ENCODE measurements around the gene IRX2.

Gene IRX2

DNA sequence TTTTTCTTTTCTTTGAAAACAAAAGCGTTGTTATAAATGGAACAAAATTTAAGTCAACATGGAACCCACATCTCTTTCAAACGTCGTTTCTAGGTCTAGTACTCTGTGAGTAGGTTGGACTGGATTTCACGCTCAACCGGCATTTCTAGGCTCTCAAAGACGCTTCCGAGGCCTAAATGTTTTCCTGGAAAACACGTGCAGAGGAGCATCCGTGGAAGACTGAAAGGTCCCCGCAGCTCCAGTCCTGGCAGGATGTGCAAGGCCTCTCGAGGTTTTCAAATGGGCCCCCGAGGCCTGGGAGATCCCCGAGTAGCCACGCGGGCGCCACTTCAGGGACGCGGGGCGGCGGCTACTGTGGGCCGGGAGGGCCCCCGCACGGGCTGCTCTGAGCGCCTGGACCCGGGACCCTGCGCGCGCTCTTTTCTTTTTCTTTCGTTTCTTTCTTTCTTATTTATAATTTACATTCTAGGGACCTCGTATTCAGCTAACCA is 4.2 kb upstream of the IRX2 start:
- no peak for DNase-seq (ENCODE audit: low read depth)

- DNase-seq (ENCODE audit: low read depth) = no peak
Measured at GRCh38 chr5:2755076-2755680, 3.7 kb upstream of the IRX2 start.

DNA sequence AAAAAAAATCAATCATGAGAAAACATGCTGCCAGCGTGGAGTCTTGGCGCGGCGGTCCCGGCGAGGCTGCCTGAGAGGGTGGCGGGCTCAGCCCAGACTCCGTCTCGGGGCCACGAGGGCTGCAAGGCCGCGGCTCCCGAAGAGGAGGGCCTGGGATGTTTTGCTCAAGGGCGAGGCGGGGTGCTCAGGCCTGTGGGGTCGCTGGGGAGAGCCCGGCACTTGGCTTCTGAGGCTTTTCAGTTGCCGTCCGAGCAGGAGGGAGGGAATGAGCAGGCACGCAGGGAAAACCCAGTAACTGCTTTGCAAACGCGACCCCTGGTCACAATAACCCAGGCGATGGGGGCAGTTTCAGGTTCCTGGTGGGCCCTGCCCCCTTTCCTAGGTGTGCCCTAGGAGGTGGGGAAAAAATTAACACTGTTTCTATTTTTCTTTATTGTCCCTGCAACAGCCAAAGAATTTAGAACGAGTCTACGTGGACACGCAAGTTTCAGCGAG is 3.2 kb upstream of the IRX2 start:
- DNase-seq (ENCODE audit: low read depth) = no peak

- DNase-seq (ENCODE audit: low read depth) = no peak
Measured at GRCh38 chr5:2753452-2754420, 2.3 kb upstream of the IRX2 start.

DNA sequence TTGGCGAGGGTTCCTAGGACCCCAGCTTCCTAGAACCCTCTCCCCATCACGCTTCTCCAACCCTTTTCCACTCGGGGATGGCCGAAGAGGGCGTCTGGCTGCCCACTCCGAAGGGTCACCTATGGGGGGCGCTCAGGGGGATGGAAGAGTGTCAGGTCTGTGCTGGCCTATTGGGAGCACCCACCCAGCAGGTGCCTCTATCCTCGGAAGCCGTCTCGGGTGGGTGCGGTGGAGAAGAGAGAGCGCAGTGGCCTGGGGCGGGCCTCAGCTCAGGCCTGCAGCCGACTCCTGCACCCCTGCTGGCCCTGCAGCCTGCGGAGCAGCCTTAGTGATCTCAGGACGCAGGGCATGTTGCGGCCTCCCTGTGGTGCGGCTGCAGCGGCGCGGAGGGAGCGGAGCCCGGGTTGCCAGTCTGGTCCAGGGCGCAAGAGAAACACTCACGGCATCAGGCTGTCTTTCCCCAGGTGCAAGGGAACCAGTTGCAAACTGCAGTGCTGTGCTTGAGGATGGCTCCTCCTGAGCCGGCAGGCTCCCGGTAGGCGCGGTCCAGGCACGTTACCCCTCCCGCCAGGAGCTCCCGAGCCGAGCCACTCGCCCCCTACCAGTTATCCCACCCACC is 1.5 kb upstream of the IRX2 start:
- DNase-seq (ENCODE audit: low read depth) = no peak

GRCh38 chr5:2752059-2752820 is 763 bp upstream of the IRX2 start:
- no peak for DNase-seq (ENCODE audit: low read depth)

GRCh38 chr5:2750758-2751464 is 566 bp downstream of the IRX2 start:
- DNase-seq (ENCODE audit: low read depth) = no peak

- no peak for DNase-seq (ENCODE audit: low read depth)
Measured at GRCh38 chr5:2750026-2750757, 1.3 kb downstream of the IRX2 start.

GRCh38 chr5:2749514-2750025 is 1.9 kb downstream of the IRX2 start:
- DNase-seq (ENCODE audit: low read depth) = no peak

DNA sequence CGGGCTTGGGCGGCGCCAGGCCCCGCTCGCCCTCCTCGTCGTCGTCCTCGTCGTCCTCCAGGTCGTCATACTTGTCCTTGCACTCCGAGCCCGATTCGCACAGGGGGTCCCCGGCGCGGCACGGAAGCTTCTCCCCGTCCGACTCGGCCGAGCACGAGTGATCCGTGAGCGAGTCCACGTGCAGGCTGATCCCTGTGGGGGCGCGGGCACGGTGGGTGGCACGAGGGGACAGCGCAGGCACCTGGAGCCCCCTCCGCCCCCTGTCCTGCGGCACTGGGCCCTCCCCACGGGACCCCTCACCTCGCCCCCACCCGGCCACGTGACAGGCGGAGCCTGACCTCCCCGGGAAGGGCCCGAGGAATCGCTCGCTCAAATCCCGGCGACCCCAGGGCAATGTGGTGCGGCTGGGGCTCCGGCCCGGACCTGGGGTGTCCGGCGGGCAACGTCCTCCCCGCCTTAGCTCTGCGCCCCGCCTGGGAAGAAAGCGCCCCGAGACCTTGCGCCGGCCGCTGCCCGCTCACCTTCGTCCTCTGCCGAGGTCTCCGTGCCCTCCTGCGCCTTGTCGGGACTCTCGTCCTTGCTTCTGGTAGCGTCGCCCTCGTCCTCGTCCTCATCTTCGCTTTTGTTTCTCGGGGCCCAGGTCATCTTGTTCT is 2.5 kb downstream of the IRX2 start:
- no peak for DNase-seq (ENCODE audit: low read depth)

DNA sequence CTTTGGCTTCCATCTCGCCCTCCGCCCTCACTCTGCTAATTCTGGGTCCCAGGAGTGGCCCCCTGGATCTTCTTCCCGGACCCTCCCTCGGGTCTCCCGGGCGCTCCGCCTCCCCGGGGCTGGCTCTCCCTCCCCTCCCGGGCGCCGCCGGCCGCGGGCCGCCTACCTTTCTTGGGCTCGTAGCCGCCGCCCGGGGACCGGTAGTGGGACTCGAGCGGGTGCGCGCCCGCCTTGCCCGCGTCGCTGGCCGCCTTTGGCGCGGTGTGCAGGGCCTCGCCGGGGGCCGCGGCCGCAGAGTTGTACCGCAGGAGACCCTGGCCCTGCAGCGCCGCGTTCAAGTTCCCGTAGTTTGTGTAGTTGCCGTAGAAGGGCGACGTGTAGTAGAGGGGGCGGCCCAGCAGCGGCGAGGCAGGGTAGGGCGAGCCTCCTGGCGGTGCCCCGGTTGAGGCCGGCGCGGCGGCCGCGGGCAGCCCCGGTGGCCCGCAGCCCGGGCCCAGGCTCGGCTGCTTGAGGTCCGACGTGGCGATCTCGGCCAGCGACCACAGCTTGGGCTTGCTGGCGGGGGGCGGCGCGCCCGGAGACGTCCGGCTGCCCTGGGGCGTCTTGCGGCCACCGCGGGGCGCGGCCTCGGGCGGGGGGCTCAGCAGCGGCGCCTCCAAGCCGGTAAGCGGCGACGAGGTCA is 3.2 kb downstream of the IRX2 start:
- DNase-seq (ENCODE audit: low read depth) = no peak

DNA sequence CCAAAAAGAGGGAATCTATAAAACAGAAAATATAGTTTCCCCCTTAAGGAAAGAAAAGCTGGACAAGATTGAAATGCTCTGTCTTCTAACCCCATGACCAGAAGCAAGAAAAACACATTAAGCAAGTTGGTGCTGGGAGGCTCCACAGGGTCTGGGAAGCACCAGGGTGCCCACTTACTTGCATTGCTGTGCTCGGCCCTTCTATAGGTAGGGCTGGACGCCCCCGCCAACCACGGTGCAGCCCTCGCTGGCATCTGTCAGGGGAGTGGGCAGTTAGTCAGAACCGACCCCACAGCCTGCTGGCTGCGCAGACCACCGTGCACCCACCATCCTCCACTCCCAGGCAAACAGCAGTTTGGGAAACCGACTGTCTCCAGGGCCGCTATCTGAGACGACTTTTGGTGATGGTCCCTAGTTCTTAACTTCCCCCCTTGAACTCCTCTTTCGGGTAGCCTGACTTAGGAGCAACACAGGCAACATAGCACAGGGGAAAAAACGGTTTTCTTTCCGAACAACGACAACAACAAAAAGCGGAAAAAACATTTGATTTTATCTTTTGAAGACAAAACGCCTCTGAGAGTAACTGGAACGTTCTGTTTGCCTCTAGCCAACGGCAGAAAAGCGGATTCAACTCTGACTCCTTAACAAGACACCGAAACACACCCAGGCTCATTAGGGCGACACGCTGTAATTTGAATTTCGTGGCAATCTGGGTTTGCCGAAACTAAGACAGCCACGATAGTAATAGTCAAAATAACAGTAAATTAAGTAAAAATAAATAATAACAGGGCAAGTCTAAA is 3.9 kb downstream of the IRX2 start:
- DNase-seq (ENCODE audit: low read depth) = no peak

GRCh38 chr5:2746561-2747032 is 4.9 kb downstream of the IRX2 start:
- no peak for DNase-seq (ENCODE audit: low read depth)

DNA sequence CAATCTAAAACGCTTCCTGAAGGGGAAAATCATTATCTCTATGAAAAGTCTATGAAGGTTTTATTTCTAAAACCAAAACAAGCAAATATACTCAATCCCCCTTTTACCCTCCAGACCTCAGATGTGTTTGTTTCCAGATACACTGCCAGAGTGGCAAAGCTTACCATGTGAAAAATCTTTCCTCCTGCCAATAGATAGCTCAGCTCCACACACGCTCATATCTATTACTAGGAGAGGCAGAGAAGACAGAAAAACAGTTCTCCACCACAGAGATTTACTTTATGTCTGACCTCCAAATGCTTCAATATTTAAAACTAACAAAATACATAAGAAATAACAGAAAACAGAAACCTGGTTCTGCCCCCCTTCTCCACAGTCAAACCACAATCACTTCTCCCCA is 7.0 kb downstream of the IRX2 start:
- DNase-seq (ENCODE audit: low read depth) = no peak

DNA sequence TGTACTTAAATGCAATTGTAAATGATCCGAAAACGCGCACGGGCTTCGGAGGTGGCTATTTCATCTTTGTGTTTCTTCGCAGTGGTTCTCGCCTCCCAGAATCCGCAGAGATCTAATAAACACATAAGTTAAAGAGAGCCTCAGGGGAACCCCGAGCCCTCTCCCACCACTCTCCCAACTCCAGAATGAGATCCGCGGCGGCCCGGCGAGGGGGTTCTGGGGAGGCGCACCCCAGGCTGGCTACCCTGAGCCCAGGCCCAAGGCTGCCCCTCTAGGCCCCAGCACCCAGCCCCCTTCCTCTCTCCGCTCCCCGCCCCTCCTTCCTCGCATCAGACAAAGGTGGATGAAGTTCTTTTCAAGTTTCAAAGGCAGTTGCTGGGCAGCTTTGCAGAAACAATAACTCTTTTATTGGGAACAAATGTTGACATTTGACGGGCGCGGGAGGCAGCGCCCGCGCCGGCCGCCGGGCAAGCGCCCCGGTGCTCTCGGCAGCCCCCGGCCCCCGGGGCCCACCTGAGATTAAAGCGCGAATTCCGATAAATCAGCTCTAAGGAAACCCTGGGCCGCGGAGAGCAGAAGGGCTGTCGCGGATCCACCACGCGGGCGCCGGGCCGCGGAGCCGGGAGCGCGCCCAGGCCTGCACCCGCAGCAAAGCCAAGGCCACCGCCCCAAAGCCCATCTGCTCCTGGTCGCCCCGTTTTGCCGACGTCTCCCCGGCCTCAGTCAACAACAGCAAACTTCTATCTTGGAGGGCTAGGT is 8.4 kb downstream of the IRX2 start:
- no peak for DNase-seq (ENCODE audit: low read depth)

DNA sequence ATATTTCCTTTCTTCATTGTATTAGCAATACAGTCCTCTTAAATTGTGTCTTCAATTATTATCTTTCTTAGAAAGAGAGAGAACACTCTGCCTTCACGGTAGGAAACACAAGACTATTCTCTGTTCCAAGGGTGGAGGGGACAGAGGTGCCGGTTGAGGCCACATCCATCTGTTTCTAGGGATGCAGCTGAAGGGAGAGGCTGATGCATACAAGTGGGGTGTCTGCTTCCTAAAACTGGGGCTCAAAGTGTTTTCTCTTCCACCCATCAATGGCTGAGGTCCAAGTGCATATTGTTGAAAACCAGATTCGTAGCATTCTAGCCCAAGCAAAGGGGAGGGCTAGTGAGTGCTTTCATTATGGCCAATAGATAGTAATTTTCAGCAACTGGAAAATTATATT is 9.5 kb downstream of the IRX2 start:
- DNase-seq (ENCODE audit: low read depth) = no peak

GRCh38 chr5:2740876-2741555 is 10.5 kb downstream of the IRX2 start:
- DNase-seq (ENCODE audit: low read depth) = no peak
